Fibroblast of mammary gland (primary cell): ENCODE results near the gene VSTM5.

Experiments
- DNase-seq: peaks from one replicate; pipeline ENCODE4 v3.0.0-alpha.2; 2010; ENCODE audit warnings: low read depth
- H3K4me3 ChIP-seq: 2 replicates; pipeline ENCODE4 v1.5.1; 2011; ENCODE audit warnings: low read depth, mild to moderate bottlenecking, low read length, moderate library complexity; ENCODE audit not compliant: control insufficient read depth
- TF ChIP-seq, protein P1 (sequence below): conservative IDR thresholded peaks from 2 replicates; pipeline ENCODE4 v1.5.1; 2011; ENCODE audit warnings: low read depth, low read length, inconsistent platforms; ENCODE audit not compliant: control insufficient read depth, insufficient read depth

The VSTM5 gene

DNA sequence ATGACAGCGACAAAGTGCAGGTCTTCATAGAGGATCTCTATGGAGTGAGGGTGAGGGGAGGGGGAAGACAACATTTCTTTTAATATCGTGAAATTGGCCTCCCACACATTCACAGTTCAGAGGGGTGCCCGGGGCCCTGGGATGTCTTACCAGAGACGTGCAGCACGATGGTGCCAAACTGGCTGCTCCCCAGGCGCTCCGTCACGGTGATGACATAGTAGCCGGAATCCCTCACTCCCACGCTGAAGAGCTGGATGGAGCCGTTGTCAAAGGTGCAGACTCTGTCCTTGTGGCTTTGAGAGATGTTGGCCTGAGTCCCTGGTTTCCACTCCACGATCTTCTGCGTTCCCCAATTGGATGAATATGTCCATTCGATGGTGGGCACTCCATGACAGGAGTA is 29.6 kb downstream of the VSTM5 start:
- DNase-seq = no peak
- H3K4me3 ChIP-seq = no peak overlapping the region
- TF ChIP-seq, protein P1, sequence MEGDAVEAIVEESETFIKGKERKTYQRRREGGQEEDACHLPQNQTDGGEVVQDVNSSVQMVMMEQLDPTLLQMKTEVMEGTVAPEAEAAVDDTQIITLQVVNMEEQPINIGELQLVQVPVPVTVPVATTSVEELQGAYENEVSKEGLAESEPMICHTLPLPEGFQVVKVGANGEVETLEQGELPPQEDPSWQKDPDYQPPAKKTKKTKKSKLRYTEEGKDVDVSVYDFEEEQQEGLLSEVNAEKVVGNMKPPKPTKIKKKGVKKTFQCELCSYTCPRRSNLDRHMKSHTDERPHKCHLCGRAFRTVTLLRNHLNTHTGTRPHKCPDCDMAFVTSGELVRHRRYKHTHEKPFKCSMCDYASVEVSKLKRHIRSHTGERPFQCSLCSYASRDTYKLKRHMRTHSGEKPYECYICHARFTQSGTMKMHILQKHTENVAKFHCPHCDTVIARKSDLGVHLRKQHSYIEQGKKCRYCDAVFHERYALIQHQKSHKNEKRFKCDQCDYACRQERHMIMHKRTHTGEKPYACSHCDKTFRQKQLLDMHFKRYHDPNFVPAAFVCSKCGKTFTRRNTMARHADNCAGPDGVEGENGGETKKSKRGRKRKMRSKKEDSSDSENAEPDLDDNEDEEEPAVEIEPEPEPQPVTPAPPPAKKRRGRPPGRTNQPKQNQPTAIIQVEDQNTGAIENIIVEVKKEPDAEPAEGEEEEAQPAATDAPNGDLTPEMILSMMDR = no peak

DNA sequence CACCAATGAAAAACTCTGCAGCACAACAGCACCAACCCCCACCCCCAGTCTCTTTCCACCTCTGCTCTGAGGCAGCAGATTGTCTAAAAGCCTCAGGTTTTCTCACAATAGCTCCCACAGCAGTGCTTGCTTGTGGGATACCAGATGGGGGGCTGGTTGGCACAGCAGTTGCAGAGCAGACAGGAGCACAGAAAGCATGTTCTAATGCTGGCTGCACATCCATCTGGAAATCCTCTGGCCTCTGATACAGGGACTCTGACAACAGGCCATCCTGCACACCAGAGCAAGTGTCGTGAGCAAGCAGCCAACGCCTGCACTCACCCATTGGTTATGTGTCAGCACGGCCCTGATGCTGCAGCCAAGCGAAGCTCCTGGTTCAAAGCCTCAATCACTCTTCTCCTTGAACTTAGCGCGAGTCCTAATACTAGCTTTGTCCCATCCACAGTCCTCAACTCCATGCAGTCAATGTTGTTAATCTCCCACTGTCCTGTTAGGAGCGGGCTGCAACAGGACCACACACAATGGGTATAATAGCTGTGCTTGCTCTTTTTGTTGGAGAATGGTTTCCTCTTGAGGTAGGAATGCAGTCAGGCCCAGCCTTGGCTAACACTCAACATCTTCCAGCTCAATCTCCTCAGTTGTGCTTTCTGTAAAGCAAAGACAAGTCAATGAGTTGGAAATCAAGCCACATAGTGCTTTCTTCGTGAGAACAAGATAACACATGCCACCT is 30.3 kb downstream of the VSTM5 start:
- TF ChIP-seq, protein P1 = no peak
- no peak for DNase-seq
- no peak overlapping the region for H3K4me3 ChIP-seq

DNA sequence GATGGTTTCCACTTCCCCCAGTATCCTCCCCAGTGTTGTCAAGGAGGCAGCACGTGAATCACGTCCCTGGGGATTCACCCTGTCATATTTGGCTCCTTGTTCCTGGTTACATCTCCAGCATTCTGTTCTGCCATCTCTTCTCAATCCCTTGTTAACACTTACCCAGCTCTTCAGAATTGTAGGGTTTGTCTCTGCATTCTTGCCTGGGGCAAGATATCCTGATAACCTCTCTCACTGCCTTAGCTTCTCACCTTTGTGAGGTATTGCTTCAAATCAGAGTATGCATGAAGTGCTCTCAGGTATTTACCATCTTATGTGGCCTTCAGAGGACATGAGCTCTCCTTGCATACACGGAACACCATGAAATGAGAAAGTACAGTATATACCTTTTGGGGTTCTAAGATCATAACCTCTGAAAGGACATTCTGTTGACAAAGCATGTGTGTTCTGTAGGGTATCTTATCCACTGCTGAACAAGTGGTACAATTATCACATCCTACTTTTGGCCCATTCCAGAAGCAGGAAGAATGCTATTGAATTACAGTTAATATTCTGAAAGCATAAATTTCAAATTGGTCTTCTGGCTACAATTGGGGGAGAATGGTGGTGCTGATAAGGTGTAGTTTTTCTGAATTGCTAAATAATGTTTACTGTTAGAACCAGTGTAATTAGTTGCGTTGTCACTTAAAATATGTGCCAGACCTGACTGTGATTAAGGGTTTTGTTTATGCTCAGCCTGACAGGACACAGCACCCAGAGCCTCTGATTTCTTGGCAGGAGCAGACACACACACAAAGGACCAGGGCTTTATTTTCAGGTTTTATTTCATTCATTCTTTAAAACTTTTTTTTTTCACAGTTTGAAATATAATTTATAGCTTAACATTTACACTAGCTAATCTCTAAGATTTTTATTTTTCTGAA is 32.7 kb downstream of the VSTM5 start:
- TF ChIP-seq, protein P1 = no peak
- peak; percentile 27 for DNase-seq

DNA sequence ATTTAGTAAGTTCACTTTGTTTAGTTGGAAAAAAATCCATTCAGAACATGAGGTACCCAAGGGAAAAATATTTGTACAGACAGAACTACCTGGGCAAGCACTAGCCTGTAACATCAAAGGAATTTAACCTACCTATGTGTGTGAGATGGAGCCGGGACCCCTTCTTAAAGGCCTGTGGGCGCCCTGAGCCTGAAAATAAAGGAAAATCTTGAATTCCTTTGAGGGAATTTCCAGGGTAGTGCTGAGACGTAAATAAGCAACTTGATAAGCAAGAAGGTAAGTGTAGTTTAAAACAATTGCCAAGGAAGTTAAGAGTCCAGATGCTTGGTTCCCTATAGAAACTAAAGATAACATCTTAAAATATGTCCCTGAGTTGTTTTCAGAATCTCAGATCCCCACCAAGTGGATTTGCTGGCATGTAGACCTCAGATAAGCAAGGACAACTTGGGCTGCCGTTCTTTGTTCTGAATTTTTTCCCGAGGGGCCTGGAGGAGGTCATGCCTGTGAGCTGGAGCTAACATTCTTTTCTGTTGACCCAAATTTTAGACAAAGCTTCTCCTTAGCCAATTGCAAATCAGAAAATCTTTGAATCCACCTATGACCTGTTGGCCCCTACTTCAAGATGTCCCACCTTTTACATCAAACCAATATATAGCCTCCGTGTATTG is 35.3 kb downstream of the VSTM5 start:
- no peak overlapping the region for H3K4me3 ChIP-seq
- DNase-seq = no peak
- TF ChIP-seq, protein P1 = no peak

More for the DNA sequence above, 32.7 kb downstream of the VSTM5 start:
- H3K4me3 ChIP-seq = no peak overlapping the region

DNA sequence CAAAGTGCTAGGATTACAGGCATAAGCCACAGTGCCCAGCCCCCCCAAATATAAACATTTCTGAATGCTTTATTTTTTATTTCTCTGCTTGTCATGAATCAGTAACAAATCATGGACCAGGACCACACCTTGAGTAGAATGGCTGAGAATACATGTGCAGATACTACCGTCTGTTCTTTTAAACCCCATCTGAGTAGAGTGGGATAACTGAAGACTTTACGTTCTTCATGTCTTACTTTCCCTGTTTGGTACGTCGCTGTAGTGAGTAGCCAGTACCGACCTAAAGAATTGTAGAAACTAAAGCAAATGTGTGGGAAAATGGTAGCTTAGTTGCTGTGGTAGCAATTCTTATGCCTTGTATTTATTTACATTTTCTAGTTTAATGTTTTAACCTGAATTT is 36.4 kb downstream of the VSTM5 start:
- H3K4me3 ChIP-seq = no peak overlapping the region
- TF ChIP-seq, protein P1 = no peak
- DNase-seq = no peak

DNA sequence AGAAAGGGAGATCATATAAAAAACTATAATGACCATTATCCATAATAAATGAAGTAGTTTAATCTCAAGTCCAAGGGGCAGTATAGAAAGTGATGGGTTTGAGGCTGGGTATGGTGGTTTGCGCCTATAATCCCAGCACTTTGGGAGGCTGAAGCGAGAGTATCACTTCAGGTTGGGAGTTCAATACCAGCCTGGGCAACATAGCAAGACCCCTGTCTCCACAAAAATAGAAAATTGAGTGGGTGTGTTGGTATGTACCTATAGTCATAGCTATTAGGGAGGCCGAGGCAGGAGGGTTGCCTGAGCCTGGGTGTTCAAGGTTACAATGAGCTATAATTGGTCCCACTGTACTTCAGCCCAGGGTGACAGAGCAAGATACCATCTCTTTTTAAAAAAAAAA is 42.4 kb downstream of the VSTM5 start:
- H3K4me3 ChIP-seq = no peak overlapping the region
- no peak for DNase-seq
- TF ChIP-seq, protein P1 = no peak
